ENCODE measurements around the gene ERICH6.

Gene ERICH6

GRCh38 chr3:150612494-150612893 lies 91.2 kb downstream of the ERICH6 start:
- DNase-seq, result no peak

DNA sequence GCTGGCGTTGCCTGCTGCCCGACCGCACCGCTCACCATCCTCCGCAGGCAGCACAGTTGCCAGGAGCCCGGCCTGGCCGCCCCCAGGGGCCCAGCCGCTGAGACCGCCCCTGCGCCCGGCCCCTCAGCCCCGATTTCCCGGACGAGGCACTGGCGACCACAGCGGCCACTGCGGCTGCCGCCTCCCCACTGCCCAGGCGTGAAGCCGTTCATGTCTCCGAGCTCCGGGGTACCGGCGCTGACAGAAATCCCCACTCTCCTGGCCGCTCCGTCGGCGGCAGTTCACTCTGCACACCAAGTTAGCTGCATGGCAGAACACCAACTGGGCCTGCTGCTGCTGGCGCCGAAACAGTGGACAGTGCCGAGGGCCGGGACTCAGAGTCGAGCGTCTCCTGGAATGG lies 92.1 kb downstream of the ERICH6 start:
- no peak for DNase-seq

DNA sequence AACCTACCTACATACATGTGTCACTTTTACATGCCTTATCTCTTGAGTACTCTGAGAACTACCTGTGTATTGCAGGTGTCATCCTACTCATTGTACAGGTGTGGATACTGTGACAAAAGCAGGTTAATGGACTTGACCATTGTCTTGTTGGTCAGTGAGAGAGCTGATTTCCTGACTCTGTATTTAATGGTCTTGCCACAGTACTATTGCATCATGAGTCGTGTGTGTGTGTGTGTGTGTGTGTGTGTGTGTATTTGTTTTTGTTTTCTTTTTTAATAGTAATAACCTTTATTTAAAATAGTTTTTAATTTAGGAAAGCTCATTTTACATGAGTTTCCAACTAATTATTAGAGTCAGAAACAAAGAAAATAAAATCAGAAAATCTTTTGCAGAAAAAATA lies 92.9 kb downstream of the ERICH6 start:
- DNase-seq, result no peak

GRCh38 chr3:150609988-150610387 lies 93.7 kb downstream of the ERICH6 start:
- DNase-seq, result no peak

All from hematopoietic multipotent progenitor cell treated with erythropoietin and hydrocortisone succinate and interleukin-3 and kit ligand, for 6 days (in vitro differentiated cells).